Neural progenitor cell (in vitro differentiated cells): Measurements from ENCODE around the gene TNK2. TPM values are rescaled to one million over a fixed set of nuclear protein-coding genes. Genes with fewer than 3 reads are reported as not detected.

ENCODE experiments used
- DNase-seq: peaks from one replicate; pipeline ENCODE4 v3.0.0-alpha.2; 2016; ENCODE audit warnings: low spot score
- H2AFZ ChIP-seq: fragments of 200-600 bp; sonication (generic); replicated peaks from 2 replicates; pipeline ENCODE4 v1.6.1; 2016; ENCODE audit warnings: antibody characterized with exemption
- H3F3A ChIP-seq: fragments of 200-600 bp; sonication (generic); 2 replicates; pipeline ENCODE4 v1.6.1; 2016; ENCODE audit warnings: antibody characterized with exemption, low read depth
- H3K27ac ChIP-seq: fragments of 200-600 bp; sonication (generic); 2 replicates; pipeline ENCODE4 v1.5.1; 2016; ENCODE audit warnings: mild to moderate bottlenecking
- H3K27me3 ChIP-seq: fragments of 200-600 bp; sonication (generic); 2 replicates; pipeline ENCODE4 v1.6.1; 2016; ENCODE audit warnings: mild to moderate bottlenecking, moderate library complexity
- H3K36me3 ChIP-seq: fragments of 200-600 bp; sonication (generic); 2 replicates; pipeline ENCODE4 v1.5.1; 2016
- H3K4me1 ChIP-seq: fragments of 200-600 bp; sonication (generic); 2 replicates; pipeline ENCODE4 v1.6.1; 2016; ENCODE audit warnings: mixed run types
- H3K4me2 ChIP-seq: fragments of 200-600 bp; sonication (generic); 2 replicates; pipeline ENCODE4 v1.6.1; 2016
- H3K4me3 ChIP-seq: fragments of 200-600 bp; sonication (generic); 2 replicates; pipeline ENCODE4 v1.5.1; 2016
- H3K79me2 ChIP-seq: fragments of 200-600 bp; sonication (generic); 2 replicates; pipeline ENCODE4 v1.6.1; 2016; ENCODE audit warnings: low read depth
- H3K9ac ChIP-seq: fragments of 200-600 bp; sonication (generic); 2 replicates; pipeline ENCODE4 v1.6.1; 2016
- H3K9me3 ChIP-seq: fragments of 200-600 bp; sonication (generic); 2 replicates; pipeline ENCODE4 v1.5.1; 2016; ENCODE audit warnings: low read depth
- H4K20me1 ChIP-seq: fragments of 200-600 bp; sonication (generic); 2 replicates; pipeline ENCODE4 v1.6.1; 2016; ENCODE audit warnings: low read depth
- H3K27ac Mint-ChIP-seq: 3 replicates; pipeline ENCODE4 v1.8.0; 2021; ENCODE audit warnings: mixed read lengths
- H3K27me3 Mint-ChIP-seq: 2 replicates; pipeline ENCODE4 v1.8.0; 2022; ENCODE audit warnings: low read depth, mild to moderate bottlenecking, inconsistent platforms, moderate library complexity, mixed read lengths; ENCODE audit not compliant: insufficient read depth
- H3K36me3 Mint-ChIP-seq: 3 replicates; pipeline ENCODE4 v1.8.0; 2021; ENCODE audit warnings: mixed read lengths
- H3K4me1 Mint-ChIP-seq: 3 replicates; pipeline ENCODE4 v1.8.0; 2021; ENCODE audit warnings: mixed read lengths
- H3K4me3 Mint-ChIP-seq: 3 replicates; pipeline ENCODE4 v1.8.0; 2021; ENCODE audit warnings: mild to moderate bottlenecking, moderate library complexity, mixed read lengths
- H3K9me3 Mint-ChIP-seq: 3 replicates; pipeline ENCODE4 v1.8.0; 2020; ENCODE audit warnings: mixed read lengths
- EZH2 ChIP-seq: fragments of 200-600 bp; sonication (generic); IDR thresholded peaks from 2 replicates; pipeline ENCODE4 v1.6.1; 2017; ENCODE audit warnings: antibody characterized with exemption, mild to moderate bottlenecking, moderate library complexity
- EZH2phosphoT487 ChIP-seq: fragments of 200-600 bp; sonication (generic); IDR thresholded peaks from 2 replicates; pipeline ENCODE4 v1.6.1; 2017; ENCODE audit warnings: antibody characterized with exemption
- total RNA-seq: library from RNA; depleted of rRNA; stranded (reverse); fragments of >200 nt; gene quantifications from 2 replicates; pipeline ENCODE4 v1.2.3, GENCODE V29; 2015; ENCODE audit warnings: low replicate concordance
- TF ChIP-seq, protein P1 (sequence below): fragments of 200-600 bp; sonication (generic); IDR thresholded peaks from 2 replicates; pipeline ENCODE4 v1.5.1; 2017; ENCODE audit warnings: antibody characterized with exemption, mild to moderate bottlenecking

TNK2 gene
- total RNA-seq, 1 donor from 2014 or later, result 5.4 TPM

DNA sequence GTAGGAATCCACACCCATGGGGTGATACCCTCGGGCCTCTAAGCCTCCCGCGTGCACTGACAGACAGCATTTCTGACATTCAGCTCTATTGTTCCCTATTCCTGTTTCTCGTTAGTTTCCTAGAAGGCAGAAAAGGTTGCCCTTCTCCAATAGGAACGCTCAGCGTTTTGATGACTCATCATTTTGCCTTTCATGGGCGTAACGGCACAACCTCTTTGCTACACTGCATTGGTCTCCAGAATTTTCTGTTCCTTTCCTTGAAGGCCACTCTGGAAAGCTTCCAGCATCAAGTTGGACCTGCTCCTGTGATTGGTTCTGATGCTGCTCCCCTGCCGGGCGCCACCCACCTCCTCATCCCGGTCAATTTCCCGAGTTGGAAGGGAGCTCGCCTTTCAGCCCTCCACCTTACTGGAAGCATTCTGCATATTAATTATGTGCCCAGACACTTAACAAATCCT is 13.0 kb upstream of the TNK2 start:
- Histone ChIP-seq H3K4me2 (peak overlapping the region; percentile 4), H3K27me3 (no peaks in the 10 kb centered on the region), H3K27ac (no peak overlapping the region), H3K9me3 (no peaks in the 10 kb centered on the region), H3K79me2 (no peaks in the 10 kb centered on the region), H3K9ac (no peak overlapping the region), H3F3A (no peaks in the 10 kb centered on the region), H4K20me1 (no peaks in the 10 kb centered on the region), H3K4me3 (no peak overlapping the region), H2AFZ (peak overlapping the region; percentile 59), H3K4me1 (no peaks in the 10 kb centered on the region), H3K36me3 (no peaks in the 10 kb centered on the region)
- DNase-seq, result no peak
- Mint-ChIP-seq H3K4me1 (peaks cover 14% of the 10 kb centered on the region), H3K27me3 (peaks cover 4% of the 10 kb centered on the region), H3K36me3 (no peaks in the 10 kb centered on the region), H3K27ac (no peak overlapping the region), H3K9me3 (no peaks in the 10 kb centered on the region), H3K4me3 (no peak overlapping the region)
- TF ChIP-seq, protein P1, sequence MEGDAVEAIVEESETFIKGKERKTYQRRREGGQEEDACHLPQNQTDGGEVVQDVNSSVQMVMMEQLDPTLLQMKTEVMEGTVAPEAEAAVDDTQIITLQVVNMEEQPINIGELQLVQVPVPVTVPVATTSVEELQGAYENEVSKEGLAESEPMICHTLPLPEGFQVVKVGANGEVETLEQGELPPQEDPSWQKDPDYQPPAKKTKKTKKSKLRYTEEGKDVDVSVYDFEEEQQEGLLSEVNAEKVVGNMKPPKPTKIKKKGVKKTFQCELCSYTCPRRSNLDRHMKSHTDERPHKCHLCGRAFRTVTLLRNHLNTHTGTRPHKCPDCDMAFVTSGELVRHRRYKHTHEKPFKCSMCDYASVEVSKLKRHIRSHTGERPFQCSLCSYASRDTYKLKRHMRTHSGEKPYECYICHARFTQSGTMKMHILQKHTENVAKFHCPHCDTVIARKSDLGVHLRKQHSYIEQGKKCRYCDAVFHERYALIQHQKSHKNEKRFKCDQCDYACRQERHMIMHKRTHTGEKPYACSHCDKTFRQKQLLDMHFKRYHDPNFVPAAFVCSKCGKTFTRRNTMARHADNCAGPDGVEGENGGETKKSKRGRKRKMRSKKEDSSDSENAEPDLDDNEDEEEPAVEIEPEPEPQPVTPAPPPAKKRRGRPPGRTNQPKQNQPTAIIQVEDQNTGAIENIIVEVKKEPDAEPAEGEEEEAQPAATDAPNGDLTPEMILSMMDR, result no peak

DNA sequence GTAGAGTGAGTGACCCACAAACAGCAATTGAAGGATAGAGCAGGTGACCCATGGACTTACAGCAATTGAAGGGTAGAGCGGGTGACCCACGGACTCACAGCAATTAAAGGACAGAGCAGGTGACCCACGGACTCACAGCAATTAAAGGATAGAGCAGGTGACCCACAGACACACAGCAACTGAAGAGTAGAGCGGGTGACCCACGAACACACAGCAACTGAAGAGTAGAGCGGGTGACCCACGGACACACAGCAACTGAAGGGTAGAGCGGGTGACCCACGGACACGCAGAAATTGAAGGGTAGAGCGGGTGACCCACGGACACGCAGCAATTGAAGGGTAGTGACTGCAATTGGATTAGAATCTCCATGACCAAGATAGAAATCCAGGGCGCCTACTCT is 9.8 kb upstream of the TNK2 start:
- H3K27ac Mint-ChIP-seq, result no peak overlapping the region
- no peaks in the 10 kb centered on the region for H3K9me3 Mint-ChIP-seq
- no peak for DNase-seq

DNA sequence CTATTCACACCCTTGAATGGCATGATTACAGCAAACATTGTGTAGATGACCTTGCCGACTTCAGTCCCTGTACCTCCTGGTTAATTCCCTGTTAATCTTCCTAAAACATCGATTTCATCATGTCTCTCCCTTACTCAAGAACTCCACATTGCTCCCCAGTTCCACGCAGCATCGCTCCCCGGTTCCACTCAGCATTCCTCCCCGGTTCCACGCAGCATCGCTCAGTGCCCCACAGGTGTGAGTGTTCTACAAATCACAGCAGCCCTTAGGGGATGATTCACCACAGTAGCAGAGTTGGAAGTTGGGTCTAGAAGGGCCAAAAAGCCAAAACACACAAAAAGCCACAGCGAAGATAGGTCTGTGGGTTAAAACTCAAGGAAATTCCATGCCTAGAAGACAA is 8.6 kb upstream of the TNK2 start:
- Mint-ChIP-seq H3K27me3 (peaks cover 8% of the 10 kb centered on the region), H3K36me3 (no peaks in the 10 kb centered on the region), H3K4me1 (peaks cover 17% of the 10 kb centered on the region), H3K4me3 (no peak overlapping the region), H3K9me3 (no peaks in the 10 kb centered on the region), H3K27ac (peak overlapping the region; percentile 61)
- Histone ChIP-seq H3K9ac (no peak overlapping the region), H3K4me3 (no peak overlapping the region), H4K20me1 (no peaks in the 10 kb centered on the region), H3K79me2 (no peaks in the 10 kb centered on the region), H3K36me3 (no peaks in the 10 kb centered on the region), H3K27me3 (no peaks in the 10 kb centered on the region), H3K4me1 (peaks cover 8% of the 10 kb centered on the region), H3K27ac (no peak overlapping the region), H3K9me3 (no peaks in the 10 kb centered on the region), H3F3A (peaks cover 18% of the 10 kb centered on the region), H2AFZ (no peak overlapping the region), H3K4me2 (no peak overlapping the region)
- TF ChIP-seq EZH2, result no peak
- TF ChIP-seq EZH2phosphoT487, result no peak
- TF ChIP-seq, protein P1, result no peak
- DNase-seq, result no peak

More for the DNA sequence above, 9.8 kb upstream of the TNK2 start:
- H3K36me3 Mint-ChIP-seq, result no peaks in the 10 kb centered on the region
- TF ChIP-seq, protein P1, result no peak
- TF ChIP-seq EZH2phosphoT487 (no peak), EZH2 (no peak)
- Histone ChIP-seq H3K4me2 (no peak overlapping the region), H3K27ac (no peak overlapping the region), H3K4me3 (no peak overlapping the region), H3K4me1 (peaks cover 8% of the 10 kb centered on the region), H3K79me2 (no peaks in the 10 kb centered on the region), H4K20me1 (no peaks in the 10 kb centered on the region), H3K36me3 (no peaks in the 10 kb centered on the region), H3K9ac (no peak overlapping the region), H3K27me3 (no peaks in the 10 kb centered on the region), H3F3A (peaks cover 18% of the 10 kb centered on the region), H2AFZ (no peak overlapping the region), H3K9me3 (no peaks in the 10 kb centered on the region)
- peaks cover 8% of the 10 kb centered on the region for H3K27me3 Mint-ChIP-seq
- no peak overlapping the region for H3K4me3 Mint-ChIP-seq
- peaks cover 17% of the 10 kb centered on the region for H3K4me1 Mint-ChIP-seq
